ENCODE measurements around the gene HGD. TPM values are rescaled to one million over a fixed set of nuclear protein-coding genes. Genes with fewer than 3 reads are reported as not detected.

HGD gene
- total RNA-seq (2022; extraction: Qiagen RNA extraction; ENCODE audit: low read depth), result 12.7 to 18.2 TPM (median 15.7 TPM) in 5 replicates

DNA sequence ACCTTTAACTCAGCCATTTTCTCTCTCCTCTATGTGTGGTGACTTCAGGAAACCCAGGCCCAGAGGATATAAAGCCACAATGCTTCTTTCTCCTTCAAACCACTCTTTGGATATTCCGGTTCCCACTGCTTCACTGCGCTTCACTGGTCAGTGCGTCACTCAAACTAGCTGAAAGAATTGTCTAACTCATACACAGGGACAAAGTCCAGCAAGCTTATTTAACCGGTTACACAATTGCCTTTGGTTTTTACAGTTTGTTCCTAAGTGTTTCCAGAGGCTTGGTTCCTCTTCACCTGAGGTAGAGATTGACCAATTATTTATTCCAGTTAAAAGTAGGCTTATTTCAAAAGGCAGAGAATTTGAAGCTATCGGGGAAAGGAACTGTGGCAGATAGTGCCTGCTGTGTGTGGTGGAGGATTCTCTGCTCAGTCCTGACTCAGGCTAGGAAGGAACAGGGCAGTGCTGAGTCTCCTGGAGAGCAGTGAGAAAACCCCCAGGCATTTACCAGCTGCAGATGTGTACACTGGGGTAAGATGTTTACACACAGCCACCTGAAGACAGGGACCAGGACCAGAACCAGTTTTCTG, at the start of gene HGD:
HGD (minus strand) TSS at position 145 of the 587 bp plus-strand sequence; CDS start at position 17, 128 bp downstream.

DNA sequence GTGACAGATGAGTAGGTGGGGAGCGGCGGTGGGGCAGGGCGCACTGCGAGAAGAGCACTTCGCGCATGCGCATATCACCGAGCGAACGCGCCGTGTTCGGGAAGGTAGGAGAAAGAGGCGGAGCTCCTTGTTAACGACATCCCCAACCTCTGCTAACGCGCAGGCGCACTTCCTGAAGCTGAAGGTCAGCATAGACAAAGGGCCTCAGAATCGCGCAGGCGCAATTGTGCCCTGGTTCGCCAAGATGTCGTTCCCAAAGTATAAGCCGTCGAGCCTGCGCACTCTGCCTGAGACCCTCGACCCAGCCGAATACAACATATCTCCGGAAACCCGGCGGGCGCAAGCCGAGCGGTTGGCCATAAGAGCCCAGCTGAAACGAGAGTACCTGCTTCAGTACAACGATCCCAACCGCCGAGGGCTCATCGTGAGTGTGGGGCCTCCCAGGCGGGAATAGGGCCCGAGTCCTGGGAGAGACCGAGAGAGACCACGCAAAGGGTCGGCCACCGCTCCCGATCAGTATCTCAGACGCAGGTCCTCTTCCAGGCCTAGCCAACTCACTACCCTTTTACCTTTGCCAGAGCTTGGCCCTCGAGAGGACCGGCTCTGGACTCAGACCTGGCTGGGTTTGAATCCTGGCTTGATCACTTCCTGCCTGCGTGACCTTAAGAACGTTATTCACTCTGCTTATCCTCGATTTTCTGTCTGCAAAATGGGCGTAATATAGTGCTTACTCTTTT, 85.8 kb downstream of the HGD start, which contains the start of gene NDUFB4:
NDUFB4 (plus strand) TSS at position 221 of the 737 bp plus-strand sequence; CDS start at position 245, 24 bp downstream.

Other genes with a start within 250 kb of the HGD start
- 56.5 to 90.5 TPM (median 70.8 TPM) in 5 replicates for gene FSTL1, start 231.2 kb downstream of the HGD start, total RNA-seq (2022; extraction: Qiagen RNA extraction; ENCODE audit: low read depth)
- gene NDUFB4, start 85.9 kb downstream of the HGD start, total RNA-seq (2022; extraction: Qiagen RNA extraction; ENCODE audit: low read depth), result 210 to 303 TPM (median 231 TPM) in 5 replicates
- 15.5 to 22.8 TPM (median 18.2 TPM) in 5 replicates for gene RABL3, start 60.3 kb upstream of the HGD start, total RNA-seq (2022; extraction: Qiagen RNA extraction; ENCODE audit: low read depth)
- 10.1 to 21.3 TPM (median 13.7 TPM) in 5 replicates for gene GTF2E1, start 60.5 kb upstream of the HGD start, total RNA-seq (2022; extraction: Qiagen RNA extraction; ENCODE audit: low read depth)
- not detected in 5 replicates for gene STXBP5L, start 226.0 kb upstream of the HGD start, total RNA-seq (2022; extraction: Qiagen RNA extraction; ENCODE audit: low read depth)